ENCODE data around the gene MTARC2. TPM values are rescaled to one million over a fixed set of nuclear protein-coding genes. Genes with fewer than 3 reads are reported as not detected.

MTARC2 gene
- total RNA-seq, 4 donors from 2014 or later, result 20.2 to 26.0 (median 21.1) TPM

DNA sequence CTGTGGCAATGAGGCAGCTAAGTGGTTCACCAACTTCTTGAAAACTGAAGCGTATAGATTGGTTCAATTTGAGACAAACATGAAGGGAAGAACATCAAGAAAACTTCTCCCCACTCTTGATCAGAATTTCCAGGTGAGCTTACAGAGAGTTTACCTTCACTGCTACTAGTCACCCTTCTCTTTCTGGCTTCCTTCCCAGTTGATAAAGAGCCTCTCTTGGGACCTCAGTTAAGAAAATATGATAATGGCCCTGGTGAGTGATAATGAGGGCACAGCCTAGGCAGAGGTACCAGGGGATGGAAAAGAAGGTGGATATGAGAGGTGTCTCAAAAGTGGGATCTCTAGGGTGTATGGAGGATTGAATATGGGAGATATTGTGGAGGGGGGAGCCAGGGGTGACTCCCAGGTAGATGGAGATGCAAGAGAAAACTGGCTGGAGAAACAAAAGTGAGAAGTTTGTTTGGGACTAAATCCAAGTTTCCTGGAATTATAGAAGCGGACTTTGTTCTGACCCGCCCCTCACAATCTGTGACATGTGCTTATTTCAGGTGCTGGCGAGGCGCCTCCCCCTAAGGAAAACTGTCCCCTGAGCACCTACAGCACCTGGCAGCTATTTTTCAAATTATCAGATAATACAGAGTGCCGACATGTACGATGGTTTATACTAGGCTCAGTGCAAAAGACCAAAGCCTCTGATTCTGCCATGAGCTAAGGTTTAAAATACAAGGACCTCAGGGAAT lies 13.7 kb downstream of the MTARC2 start:
- TF ChIP-seq, protein P1, sequence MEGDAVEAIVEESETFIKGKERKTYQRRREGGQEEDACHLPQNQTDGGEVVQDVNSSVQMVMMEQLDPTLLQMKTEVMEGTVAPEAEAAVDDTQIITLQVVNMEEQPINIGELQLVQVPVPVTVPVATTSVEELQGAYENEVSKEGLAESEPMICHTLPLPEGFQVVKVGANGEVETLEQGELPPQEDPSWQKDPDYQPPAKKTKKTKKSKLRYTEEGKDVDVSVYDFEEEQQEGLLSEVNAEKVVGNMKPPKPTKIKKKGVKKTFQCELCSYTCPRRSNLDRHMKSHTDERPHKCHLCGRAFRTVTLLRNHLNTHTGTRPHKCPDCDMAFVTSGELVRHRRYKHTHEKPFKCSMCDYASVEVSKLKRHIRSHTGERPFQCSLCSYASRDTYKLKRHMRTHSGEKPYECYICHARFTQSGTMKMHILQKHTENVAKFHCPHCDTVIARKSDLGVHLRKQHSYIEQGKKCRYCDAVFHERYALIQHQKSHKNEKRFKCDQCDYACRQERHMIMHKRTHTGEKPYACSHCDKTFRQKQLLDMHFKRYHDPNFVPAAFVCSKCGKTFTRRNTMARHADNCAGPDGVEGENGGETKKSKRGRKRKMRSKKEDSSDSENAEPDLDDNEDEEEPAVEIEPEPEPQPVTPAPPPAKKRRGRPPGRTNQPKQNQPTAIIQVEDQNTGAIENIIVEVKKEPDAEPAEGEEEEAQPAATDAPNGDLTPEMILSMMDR (IDR thresholded peaks at IDR 0.05; ENCODE audit: low read depth), result no peak

DNA sequence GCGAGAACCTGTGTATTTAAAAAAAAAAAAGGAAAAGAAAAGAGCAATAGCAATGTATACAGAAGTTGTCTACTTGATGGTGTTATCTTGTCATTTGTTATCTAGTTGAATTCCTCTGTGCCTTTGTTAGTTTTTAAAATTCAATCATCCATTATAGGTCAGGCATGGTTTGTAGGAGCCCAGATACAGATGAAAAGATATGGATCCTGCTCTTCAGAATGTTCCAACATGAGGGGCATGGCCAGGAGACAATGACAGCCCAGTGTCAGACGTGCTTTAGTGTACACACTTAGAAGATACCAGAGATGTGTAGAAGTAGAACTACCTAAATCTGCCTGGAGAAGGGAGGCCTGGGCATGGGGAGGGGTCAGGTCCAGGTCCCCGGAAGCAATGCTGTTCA lies 16.6 kb downstream of the MTARC2 start:
- TF ChIP-seq, protein P1 (IDR thresholded peaks at IDR 0.05; ENCODE audit: low read depth), result no peak

GRCh38 chr1:220767312-220768125 lies 19.4 kb downstream of the MTARC2 start:
- TF ChIP-seq, protein P1 (IDR thresholded peaks at IDR 0.05; ENCODE audit: low read depth), result no peak

GRCh38 chr1:220768126-220768601 lies 20.0 kb downstream of the MTARC2 start:
- TF ChIP-seq, protein P1 (IDR thresholded peaks at IDR 0.05; ENCODE audit: low read depth), result no peak

GRCh38 chr1:220769205-220769604 lies 21.1 kb downstream of the MTARC2 start:
- TF ChIP-seq, protein P1 (IDR thresholded peaks at IDR 0.05; ENCODE audit: low read depth), result no peak

GRCh38 chr1:220770245-220770913 lies 22.3 kb downstream of the MTARC2 start:
- TF ChIP-seq, protein P1 (IDR thresholded peaks at IDR 0.05; ENCODE audit: low read depth), result no peak

- TF ChIP-seq, protein P1 (IDR thresholded peaks at IDR 0.05; ENCODE audit: low read depth), result no peak
Measured at GRCh38 chr1:220772846-220773245, 24.7 kb downstream of the MTARC2 start.
